ENCODE data around the gene FAM3D. TPM values are rescaled to one million over a fixed set of nuclear protein-coding genes. Genes with fewer than 3 reads are reported as not detected.

The FAM3D gene
- polyA plus RNA-seq, 1 of the 3 experiments (the other 2 are of a cell fraction): not detected

DNA sequence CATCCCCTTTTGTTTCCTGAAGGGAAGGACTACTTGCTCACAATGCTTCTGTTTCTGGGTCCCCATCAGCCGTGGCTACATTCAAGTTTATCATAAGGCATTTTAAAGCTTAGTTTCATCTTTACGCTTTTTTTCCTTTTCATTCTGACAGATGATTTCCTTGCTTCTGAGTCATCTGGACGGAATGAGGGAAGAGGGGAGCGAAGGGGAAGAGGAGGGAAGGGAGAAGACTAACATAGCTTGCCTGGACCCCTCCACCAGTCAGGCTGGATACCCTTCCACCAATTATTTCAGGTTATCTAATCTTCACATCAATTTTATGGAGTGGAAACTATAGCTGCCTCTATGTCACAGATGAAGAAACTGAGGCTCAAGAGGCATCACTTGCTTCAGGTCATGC lies 27.6 kb downstream of the FAM3D start:
- Histone ChIP-seq H3K4me2 (peak overlapping the region; percentile 14; the same call in 1 of the 2 replicates), H3K4me3 (ENCODE audit: low read depth in 2 of 2, low read length in 1 of 2) (no peak overlapping the region), H3K79me2 (ENCODE audit: insufficient read depth) (no peaks in the 10 kb centered on the region), H3F3A (replicated peaks; ENCODE audit: insufficient read depth) (no peaks in the 10 kb centered on the region), H3K27me3 (ENCODE audit: insufficient read depth) (no peaks in the 10 kb centered on the region), H3K36me3 (replicated peaks in 1 of 2; ENCODE audit: control insufficient read depth in 1 of 2, insufficient read depth in 2 of 2, low read length in 1 of 2) (no peaks in the 10 kb centered on the region), H3K9me3 (no peaks in the 10 kb centered on the region), H3K9ac (no peak overlapping the region), H3K4me1 (ENCODE audit: control insufficient read depth in 1 of 2, insufficient read depth in 2 of 2, low read depth in 1 of 2, low read length in 1 of 2) (peaks cover 0 to 5% of the 10 kb centered on the region in 2 experiments; a peak in 1 of 4 replicates), H3K27ac (ENCODE audit: low read depth in 2 of 2, low read length in 1 of 2) (no peak overlapping the region), H2AFZ (ENCODE audit: low read depth) (0 out of 2 replicates have a peak overlapping the region, but pooled peaks have one; percentile 60), H4K20me1 (ENCODE audit: insufficient read depth) (no peaks in the 10 kb centered on the region), H3K9me2 (no peaks in the 10 kb centered on the region)
- no peak for DNase-seq
- CTCF ChIA-PET: interaction anchor here (0.8 to 7.8 kb wide), 11 partner anchors 9 to 414 kb away, joined by 3 to 73 read pairs (median 7); no protein-coding TSS in a partner anchor
- POLR2A ChIA-PET: no interaction called here
- TF ChIP-seq TEAD4 (IDR thresholded peaks at IDR 0.05; ENCODE audit: borderline replicate concordance, insufficient read depth) (no peak), NRF1 (IDR thresholded peaks at IDR 0.05; ENCODE audit: low read depth, low read length) (no peak), RAD21 (IDR thresholded peaks at IDR 0.05; ENCODE audit: low read length) (no peak), YY1 (IDR thresholded peaks at IDR 0.05; ENCODE audit: low read depth) (no peak), GABPA (IDR thresholded peaks at IDR 0.05; ENCODE audit: low read depth) (no peak), SMC3 (IDR thresholded peaks at IDR 0.05; ENCODE audit: low read depth, low read length) (no peak), JUND (IDR thresholded peaks at IDR 0.05) (peak; percentile 40; the same call in 1 of the 2 replicates), FOSL2 (IDR thresholded peaks at IDR 0.05; ENCODE audit: borderline replicate concordance, low read depth) (peak; percentile 39; the same call in 1 of the 2 replicates)
- TF ChIP-seq, protein P1, sequence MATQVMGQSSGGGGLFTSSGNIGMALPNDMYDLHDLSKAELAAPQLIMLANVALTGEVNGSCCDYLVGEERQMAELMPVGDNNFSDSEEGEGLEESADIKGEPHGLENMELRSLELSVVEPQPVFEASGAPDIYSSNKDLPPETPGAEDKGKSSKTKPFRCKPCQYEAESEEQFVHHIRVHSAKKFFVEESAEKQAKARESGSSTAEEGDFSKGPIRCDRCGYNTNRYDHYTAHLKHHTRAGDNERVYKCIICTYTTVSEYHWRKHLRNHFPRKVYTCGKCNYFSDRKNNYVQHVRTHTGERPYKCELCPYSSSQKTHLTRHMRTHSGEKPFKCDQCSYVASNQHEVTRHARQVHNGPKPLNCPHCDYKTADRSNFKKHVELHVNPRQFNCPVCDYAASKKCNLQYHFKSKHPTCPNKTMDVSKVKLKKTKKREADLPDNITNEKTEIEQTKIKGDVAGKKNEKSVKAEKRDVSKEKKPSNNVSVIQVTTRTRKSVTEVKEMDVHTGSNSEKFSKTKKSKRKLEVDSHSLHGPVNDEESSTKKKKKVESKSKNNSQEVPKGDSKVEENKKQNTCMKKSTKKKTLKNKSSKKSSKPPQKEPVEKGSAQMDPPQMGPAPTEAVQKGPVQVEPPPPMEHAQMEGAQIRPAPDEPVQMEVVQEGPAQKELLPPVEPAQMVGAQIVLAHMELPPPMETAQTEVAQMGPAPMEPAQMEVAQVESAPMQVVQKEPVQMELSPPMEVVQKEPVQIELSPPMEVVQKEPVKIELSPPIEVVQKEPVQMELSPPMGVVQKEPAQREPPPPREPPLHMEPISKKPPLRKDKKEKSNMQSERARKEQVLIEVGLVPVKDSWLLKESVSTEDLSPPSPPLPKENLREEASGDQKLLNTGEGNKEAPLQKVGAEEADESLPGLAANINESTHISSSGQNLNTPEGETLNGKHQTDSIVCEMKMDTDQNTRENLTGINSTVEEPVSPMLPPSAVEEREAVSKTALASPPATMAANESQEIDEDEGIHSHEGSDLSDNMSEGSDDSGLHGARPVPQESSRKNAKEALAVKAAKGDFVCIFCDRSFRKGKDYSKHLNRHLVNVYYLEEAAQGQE (IDR thresholded peaks at IDR 0.05; ENCODE audit: low read depth, low read length): no peak
- 27% methylated on average over 4 of the region's 4 CpGs for WGBS (ENCODE audit: low lambda C conversion rate)

DNA sequence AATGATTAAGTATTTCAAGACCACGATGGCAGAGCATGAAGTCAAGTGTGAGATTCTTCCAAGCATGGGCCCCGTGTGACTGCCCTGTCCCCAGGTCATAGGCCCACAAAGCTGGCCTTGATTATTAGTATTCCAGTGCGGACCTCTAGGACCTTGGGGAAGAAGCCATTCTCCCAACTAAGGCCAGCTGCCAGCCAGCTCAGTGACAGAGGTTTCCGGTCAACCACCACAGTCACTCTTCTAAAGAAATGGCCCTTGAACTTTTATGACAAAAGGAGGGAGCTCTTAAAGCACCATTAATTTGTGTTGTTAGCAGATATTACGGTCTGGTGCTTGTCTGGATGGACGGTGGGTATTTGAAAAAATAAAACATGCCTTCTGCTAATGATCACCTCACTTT lies 28.0 kb downstream of the FAM3D start:
- Histone ChIP-seq H3F3A (replicated peaks; ENCODE audit: insufficient read depth) (no peaks in the 10 kb centered on the region), H3K4me3 (ENCODE audit: low read depth in 2 of 2, low read length in 1 of 2) (no peak overlapping the region), H3K9ac (no peak overlapping the region), H2AFZ (ENCODE audit: low read depth) (0 out of 2 replicates have a peak overlapping the region, but pooled peaks have one; percentile 60), H3K36me3 (replicated peaks in 1 of 2; ENCODE audit: control insufficient read depth in 1 of 2, insufficient read depth in 2 of 2, low read length in 1 of 2) (no peaks in the 10 kb centered on the region), H3K27me3 (ENCODE audit: insufficient read depth) (no peaks in the 10 kb centered on the region), H3K4me1 (ENCODE audit: control insufficient read depth in 1 of 2, insufficient read depth in 2 of 2, low read depth in 1 of 2, low read length in 1 of 2) (peaks cover 0 to 7% of the 10 kb centered on the region in 2 experiments; a peak in 1 of 4 replicates), H4K20me1 (ENCODE audit: insufficient read depth) (no peaks in the 10 kb centered on the region), H3K79me2 (ENCODE audit: insufficient read depth) (no peaks in the 10 kb centered on the region), H3K9me2 (no peaks in the 10 kb centered on the region), H3K9me3 (no peaks in the 10 kb centered on the region), H3K4me2 (peak overlapping the region; percentile 14; the same call in 1 of the 2 replicates), H3K27ac (ENCODE audit: low read depth in 2 of 2, low read length in 1 of 2) (no peak overlapping the region)
- ChIA-PET POLR2A (no interaction called here), CTCF (interaction anchor here (0.8 to 7.8 kb wide), 8 partner anchors 8 to 414 kb away, joined by 3 to 73 read pairs (median 5); no protein-coding TSS in a partner anchor)
- DNase-seq: no peak
- WGBS (ENCODE audit: low lambda C conversion rate): 65% methylated on average over 5 of the region's 6 CpGs
- no peak for TF ChIP-seq SIN3A (IDR thresholded peaks at IDR 0.05; ENCODE audit: borderline replicate concordance, low read depth, low read length)
- TF ChIP-seq TAF1 (IDR thresholded peaks at IDR 0.05; ENCODE audit: borderline replicate concordance, low read depth, low read length): no peak
- TF ChIP-seq POLR2AphosphoS5 (IDR thresholded peaks at IDR 0.05; ENCODE audit: low read depth, low read length): no peak
- no peak for TF ChIP-seq FOXM1 (IDR thresholded peaks at IDR 0.05; ENCODE audit: low read depth)
- no peak for TF ChIP-seq GATA2 (CRISPR knock-in tag; IDR thresholded peaks at IDR 0.05)
- TF ChIP-seq RAD21 (IDR thresholded peaks at IDR 0.05; ENCODE audit: low read length): no peak
- TF ChIP-seq MEF2A (IDR thresholded peaks at IDR 0.05; ENCODE audit: borderline replicate concordance, low read depth): no peak
- TF ChIP-seq, protein P2, sequence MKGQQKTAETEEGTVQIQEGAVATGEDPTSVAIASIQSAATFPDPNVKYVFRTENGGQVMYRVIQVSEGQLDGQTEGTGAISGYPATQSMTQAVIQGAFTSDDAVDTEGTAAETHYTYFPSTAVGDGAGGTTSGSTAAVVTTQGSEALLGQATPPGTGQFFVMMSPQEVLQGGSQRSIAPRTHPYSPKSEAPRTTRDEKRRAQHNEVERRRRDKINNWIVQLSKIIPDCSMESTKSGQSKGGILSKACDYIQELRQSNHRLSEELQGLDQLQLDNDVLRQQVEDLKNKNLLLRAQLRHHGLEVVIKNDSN (IDR thresholded peaks at IDR 0.05; ENCODE audit: borderline replicate concordance, low read depth): no peak
- no peak for TF ChIP-seq USF2 (IDR thresholded peaks at IDR 0.05; ENCODE audit: borderline replicate concordance, low read depth, low read length)
- TF ChIP-seq NRF1 (IDR thresholded peaks at IDR 0.05; ENCODE audit: low read depth, low read length): no peak
- no peak for TF ChIP-seq MXI1 (IDR thresholded peaks at IDR 0.05; ENCODE audit: low read depth, low read length)
- no peak for TF ChIP-seq NFIC (IDR thresholded peaks at IDR 0.05; ENCODE audit: borderline replicate concordance)
- TF ChIP-seq, protein P3, sequence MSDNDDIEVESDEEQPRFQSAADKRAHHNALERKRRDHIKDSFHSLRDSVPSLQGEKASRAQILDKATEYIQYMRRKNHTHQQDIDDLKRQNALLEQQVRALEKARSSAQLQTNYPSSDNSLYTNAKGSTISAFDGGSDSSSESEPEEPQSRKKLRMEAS (IDR thresholded peaks at IDR 0.05; ENCODE audit: low read depth): no peak
- no peak for TF ChIP-seq SMC3 (IDR thresholded peaks at IDR 0.05; ENCODE audit: low read depth, low read length)
- TF ChIP-seq RXRA (IDR thresholded peaks at IDR 0.05; ENCODE audit: borderline replicate concordance, low read depth): no peak

Data from SK-N-SH (cell line).